K562 (cell line): Measurements from ENCODE around the gene ITGA7. TPM values are rescaled to one million over a fixed set of nuclear protein-coding genes. Genes with fewer than 3 reads are reported as not detected.

Source experiments
- ATF6 ChIP-seq: sonication (generic); formaldehyde crosslinking; IDR thresholded peaks from 2 replicates; pipeline ENCODE4 v1.4.0; 2020; ENCODE audit warnings: mild to moderate bottlenecking, missing genetic modification reagents
- CEBPG ChIP-seq, 3 experiments: fragments of 200-800 bp in 1 of 3; sonication (Bioruptor generic) in 1 of 3; sonication (generic) in 1 of 3; formaldehyde crosslinking in 1 of 3; IDR thresholded peaks in 2 of 3; conservative IDR thresholded peaks in 1 of 3; 2 replicates each; pipeline versions ENCODE4 v1.6.1 to v1.8.0; 2016 to 2022; ENCODE audit warnings: missing compliant biosample characterization in 2 of 3, missing genetic modification characterization in 2 of 3, mild to moderate bottlenecking in 1 of 3, missing genetic modification reagents in 1 of 3
- CXXC5 ChIP-seq: fragments of 250-450 bp; sonication (Bioruptor Pico); IDR thresholded peaks from 2 replicates; pipeline ENCODE4 v1.8.0; 2022; ENCODE audit warnings: inconsistent platforms, mild to moderate bottlenecking, moderate library complexity
- DIDO1 ChIP-seq: fragments of 450-650 bp; IDR thresholded peaks from 2 replicates; pipeline ENCODE4 v1.6.1; 2016; ENCODE audit warnings: low read depth, missing biosample characterization, missing genetic modification characterization
- E2F4 ChIP-seq: sonication (generic); formaldehyde crosslinking; IDR thresholded peaks from 2 replicates; pipeline ENCODE4 v1.8.0; 2022; ENCODE audit warnings: mild to moderate bottlenecking, low read depth, missing genetic modification reagents
- HLTF ChIP-seq: fragments of 450-650 bp; IDR thresholded peaks from 2 replicates; pipeline ENCODE4 v1.6.1; 2016
- KAT7 ChIP-seq: sonication (generic); formaldehyde crosslinking; IDR thresholded peaks from 2 replicates; pipeline ENCODE4 v1.8.0; 2022; ENCODE audit warnings: missing genetic modification reagents, mild to moderate bottlenecking, borderline replicate concordance
- MCM5 ChIP-seq: fragments of 450-650 bp; IDR thresholded peaks from 2 replicates; pipeline ENCODE4 v1.6.1; 2016; ENCODE audit warnings: low read depth
- RBBP5 ChIP-seq: fragments of 200-600 bp; sonication (generic); IDR thresholded peaks from 2 replicates; pipeline ENCODE4 v1.6.1; 2012; ENCODE audit warnings: borderline replicate concordance, mild to moderate bottlenecking, low read length, control low read depth, inconsistent platforms; ENCODE audit not compliant: insufficient read depth, poor library complexity, severe bottlenecking
- SREBF1 ChIP-seq: fragments of 150-350 bp; IDR thresholded peaks from 2 replicates; pipeline ENCODE4 v1.6.1; 2014; ENCODE audit warnings: antibody characterized with exemption, low read depth, low read length, borderline replicate concordance
- TSHZ1 ChIP-seq: fragments of 250-450 bp; sonication (Bioruptor Pico); IDR thresholded peaks from 2 replicates; pipeline ENCODE4 v1.4.0; 2020; ENCODE audit warnings: mild to moderate bottlenecking, moderate library complexity
- ZBTB17 ChIP-seq: fragments of 450-650 bp; formaldehyde crosslinking; IDR thresholded peaks from 2 replicates; pipeline ENCODE4 v1.4.0; 2020; ENCODE audit warnings: mild to moderate bottlenecking
- ZNF24 ChIP-seq: fragments of 450-650 bp; IDR thresholded peaks from 2 replicates; pipeline ENCODE4 v1.6.1; 2016
- ZNF592 ChIP-seq: fragments of 450-650 bp; IDR thresholded peaks from 2 replicates; pipeline ENCODE4 v1.6.1; 2017; ENCODE audit warnings: antibody characterized with exemption, mild to moderate bottlenecking
- polyA plus RNA-seq, 8 experiments: library from polyadenylated mRNA; depleted of rRNA in 4 of 8; stranded (reverse) in 5 of 8; unstranded in 3 of 8; fragments of >200 nt; fragmentation: Nextera tagmentation in 2 of 8; fragmentation: Illumina TruSeq in 1 of 8; extraction: Ambion mirVana in 2 of 8; extraction: Trizol in 1 of 8; gene quantifications; 2 replicates each; pipeline versions ENCODE4 v1.2.1 to v1.2.3, GENCODE V29; 2011 to 2014; ENCODE audit warnings: inconsistent platforms in 1 of 8, missing spikeins in 1 of 8
- total RNA-seq, 7 experiments: library from RNA; depleted of rRNA in 6 of 7; stranded (reverse); fragments of >200 nt in 6 of 7; fragmentation: Illumina TruSeq in 2 of 7; extraction: Trizol in 2 of 7; gene quantifications; 2 replicates each; pipeline versions ENCODE4 v1.2.1 to v1.2.3, GENCODE V29; 2011 to 2021; ENCODE audit warnings: low replicate concordance in 1 of 7

ITGA7 gene
- total and polyA plus RNA-seq, 9 of the 15 experiments (the other 6 are each of a cell fraction or from before 2014, with no cell fraction given), result 0.11 to 2.3 (median 0.56) TPM; not detected in 1

GRCh38 chr12:55728939-55729818, 21.5 kb upstream of the ITGA7 start, which contains the start of gene CD63 (continued):
- TF ChIP-seq CEBPG (CRISPR knock-in tag; IDR thresholded peaks at IDR 0.05), result no peak
- no peak for TF ChIP-seq CEBPG (tag; conservative IDR thresholded peaks at IDR 0.05 in 1 of 2, IDR thresholded peaks at IDR 0.05 in 1 of 2)
- no peak for TF ChIP-seq DIDO1 (tag)
- no peak for TF ChIP-seq RBBP5
- TF ChIP-seq MCM5, result no peak
- no peak for TF ChIP-seq E2F4 (CRISPR knock-in tag)
- TF ChIP-seq KAT7 (CRISPR knock-in tag), result peak; percentile 84
- peak; percentile 97 for TF ChIP-seq CXXC5 (CRISPR knock-in tag)
- no peak for TF ChIP-seq ATF6 (CRISPR knock-in tag)
- peak; percentile 65; the same call in 1 of the 2 replicates for TF ChIP-seq ZBTB17 (CRISPR knock-in tag)
- no peak for TF ChIP-seq SREBF1
- 0 out of 2 replicates have a peak, but pooled peaks have one; percentile 9 for TF ChIP-seq TSHZ1
- peak; percentile 69; the same call in 1 of the 2 replicates for TF ChIP-seq HLTF
- peak; percentile 79 for TF ChIP-seq ZNF592
- TF ChIP-seq ZNF24, result no peak
